ENCODE measurements around the gene PRKN. TPM values are rescaled to one million over a fixed set of nuclear protein-coding genes. Genes with fewer than 3 reads are reported as not detected.

PRKN gene
- total RNA-seq, 1 donor from 2014 or later = 0.79 TPM

- Histone ChIP-seq H3K27me3 (ENCODE audit: control insufficient read depth, insufficient read depth, low read length) (no peaks in the 10 kb centered on the region), H3K36me3 (ENCODE audit: control insufficient read depth, insufficient read depth, low read length) (no peaks in the 10 kb centered on the region), H3K4me3 (ENCODE audit: low read depth, low read length) (no peak overlapping the region)
- TF ChIP-seq, protein P1, sequence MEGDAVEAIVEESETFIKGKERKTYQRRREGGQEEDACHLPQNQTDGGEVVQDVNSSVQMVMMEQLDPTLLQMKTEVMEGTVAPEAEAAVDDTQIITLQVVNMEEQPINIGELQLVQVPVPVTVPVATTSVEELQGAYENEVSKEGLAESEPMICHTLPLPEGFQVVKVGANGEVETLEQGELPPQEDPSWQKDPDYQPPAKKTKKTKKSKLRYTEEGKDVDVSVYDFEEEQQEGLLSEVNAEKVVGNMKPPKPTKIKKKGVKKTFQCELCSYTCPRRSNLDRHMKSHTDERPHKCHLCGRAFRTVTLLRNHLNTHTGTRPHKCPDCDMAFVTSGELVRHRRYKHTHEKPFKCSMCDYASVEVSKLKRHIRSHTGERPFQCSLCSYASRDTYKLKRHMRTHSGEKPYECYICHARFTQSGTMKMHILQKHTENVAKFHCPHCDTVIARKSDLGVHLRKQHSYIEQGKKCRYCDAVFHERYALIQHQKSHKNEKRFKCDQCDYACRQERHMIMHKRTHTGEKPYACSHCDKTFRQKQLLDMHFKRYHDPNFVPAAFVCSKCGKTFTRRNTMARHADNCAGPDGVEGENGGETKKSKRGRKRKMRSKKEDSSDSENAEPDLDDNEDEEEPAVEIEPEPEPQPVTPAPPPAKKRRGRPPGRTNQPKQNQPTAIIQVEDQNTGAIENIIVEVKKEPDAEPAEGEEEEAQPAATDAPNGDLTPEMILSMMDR (IDR thresholded peaks at IDR 0.05; ENCODE audit: insufficient read depth, low read length, severe bottlenecking) = no peak
- FAIRE-seq (no peak), DNase-seq (ENCODE audit: low read depth) (no peak)
These were observed 577.8 kb downstream of the PRKN start for GRCh38 chr6:162149786-162150185.

DNA sequence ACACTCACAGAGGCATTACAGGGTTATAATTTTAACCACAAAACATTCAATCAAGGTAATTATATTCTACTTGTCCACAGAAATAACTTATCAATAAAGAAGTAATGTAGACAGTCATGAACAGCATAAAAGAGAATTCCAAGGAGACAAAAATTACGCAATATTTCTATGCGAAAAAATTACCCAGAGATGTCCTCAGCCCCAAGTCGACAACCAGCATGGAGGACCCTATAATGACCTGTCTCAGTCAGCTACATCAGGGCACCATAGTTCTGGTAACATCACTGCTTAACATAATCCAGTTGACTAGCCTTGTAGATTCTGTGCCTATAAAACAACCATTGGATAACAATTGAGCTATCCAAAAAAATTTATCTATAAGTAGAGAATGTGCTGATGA lies 579.8 kb downstream of the PRKN start:
- FAIRE-seq (no peak), DNase-seq (ENCODE audit: low read depth) (no peak)
- Histone ChIP-seq H3K27me3 (ENCODE audit: control insufficient read depth, insufficient read depth, low read length) (no peaks in the 10 kb centered on the region), H3K4me3 (ENCODE audit: low read depth, low read length) (no peak overlapping the region), H3K36me3 (ENCODE audit: control insufficient read depth, insufficient read depth, low read length) (no peaks in the 10 kb centered on the region)
- TF ChIP-seq, protein P1 (IDR thresholded peaks at IDR 0.05; ENCODE audit: insufficient read depth, low read length, severe bottlenecking) = no peak

GRCh38 chr6:162147281-162147680 lies 580.3 kb downstream of the PRKN start:
- TF ChIP-seq, protein P1 (IDR thresholded peaks at IDR 0.05; ENCODE audit: insufficient read depth, low read length, severe bottlenecking) = no peak
- no peak overlapping the region for H3K4me3 ChIP-seq (ENCODE audit: low read depth, low read length)
- H3K36me3 ChIP-seq (ENCODE audit: control insufficient read depth, insufficient read depth, low read length) = no peaks in the 10 kb centered on the region
- FAIRE-seq (no peak), DNase-seq (ENCODE audit: low read depth) (no peak)
- no peaks in the 10 kb centered on the region for H3K27me3 ChIP-seq (ENCODE audit: control insufficient read depth, insufficient read depth, low read length)

GRCh38 chr6:162140251-162140852 lies 587.2 kb downstream of the PRKN start:
- no peak for DNase-seq (ENCODE audit: low read depth)

DNA sequence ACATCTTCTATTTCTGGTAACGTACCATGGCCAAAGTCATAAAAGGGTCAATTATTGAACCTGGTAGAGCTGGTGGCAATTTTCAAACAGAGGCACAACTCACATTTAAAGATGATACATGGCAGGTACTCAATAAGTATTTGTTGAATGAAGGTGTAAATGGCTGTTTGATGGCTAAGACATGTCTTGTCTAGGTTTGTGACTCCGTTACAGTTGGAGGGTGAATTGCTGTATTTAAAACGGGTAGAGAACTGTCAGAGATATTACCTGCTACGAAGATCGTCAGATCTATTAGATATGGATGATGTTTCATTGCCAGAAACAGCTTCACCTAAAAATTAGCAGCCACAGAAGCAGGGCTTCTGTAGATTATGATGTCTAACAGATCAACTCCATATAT lies 601.9 kb downstream of the PRKN start:
- Histone ChIP-seq H3K27me3 (ENCODE audit: control insufficient read depth, insufficient read depth, low read length) (no peaks in the 10 kb centered on the region), H3K36me3 (ENCODE audit: control insufficient read depth, insufficient read depth, low read length) (no peaks in the 10 kb centered on the region), H3K4me3 (ENCODE audit: low read depth, low read length) (no peak overlapping the region)
- no peak for FAIRE-seq
- DNase-seq (ENCODE audit: low read depth) = no peak
- TF ChIP-seq, protein P1 (IDR thresholded peaks at IDR 0.05; ENCODE audit: insufficient read depth, low read length, severe bottlenecking) = no peak

More at GRCh38 chr6:162140251-162140852, 587.2 kb downstream of the PRKN start:
- H3K4me3 ChIP-seq (ENCODE audit: low read depth, low read length) = no peak overlapping the region
- no peaks in the 10 kb centered on the region for H3K27me3 ChIP-seq (ENCODE audit: control insufficient read depth, insufficient read depth, low read length)
- no peaks in the 10 kb centered on the region for H3K36me3 ChIP-seq (ENCODE audit: control insufficient read depth, insufficient read depth, low read length)
- TF ChIP-seq, protein P1 (IDR thresholded peaks at IDR 0.05; ENCODE audit: insufficient read depth, low read length, severe bottlenecking) = no peak
- no peak for FAIRE-seq

All from bronchial epithelial cell (primary cell).